GM23338 (cell line): Measurements from ENCODE around the gene OR10A2. TPM values are rescaled to one million over a fixed set of nuclear protein-coding genes. Genes with fewer than 3 reads are reported as not detected.

Source experiments
- ATAC-seq: fragments of 200-7000 bp; cut with Tn5 transposase; 3 replicates; pipeline ENCODE4 v1.9.1; 2020
- DNase-seq: peaks from one replicate; pipeline ENCODE4 v3.0.0-alpha.2; 2015; ENCODE audit warnings: low spot score
- H2AFZ ChIP-seq: fragments of 200-600 bp; sonication (generic); 2 replicates; pipeline ENCODE4 v1.8.0; 2016; ENCODE audit warnings: antibody characterized with exemption, mild to moderate bottlenecking, moderate library complexity
- H3F3A ChIP-seq: fragments of 200-600 bp; sonication (generic); replicated peaks from 2 replicates; pipeline ENCODE4 v1.8.0; 2017; ENCODE audit warnings: antibody characterized with exemption, mixed run types, low read depth
- H3K27ac ChIP-seq: fragments of 200-600 bp; sonication (generic); 2 replicates; pipeline ENCODE4 v1.6.1; 2016; ENCODE audit warnings: low read depth
- H3K27me3 ChIP-seq: fragments of 200-600 bp; sonication (generic); 2 replicates; pipeline ENCODE4 v1.8.0; 2016; ENCODE audit warnings: mild to moderate bottlenecking, mixed run types, moderate library complexity; ENCODE audit not compliant: insufficient read depth
- H3K36me3 ChIP-seq: fragments of 200-600 bp; sonication (generic); 2 replicates; pipeline ENCODE4 v1.8.0; 2016; ENCODE audit warnings: mild to moderate bottlenecking; ENCODE audit not compliant: insufficient read depth
- H3K4me1 ChIP-seq: fragments of 200-600 bp; sonication (generic); 2 replicates; pipeline ENCODE4 v1.8.0; 2016; ENCODE audit warnings: mild to moderate bottlenecking, moderate library complexity; ENCODE audit not compliant: insufficient read depth
- H3K4me2 ChIP-seq: fragments of 200-600 bp; sonication (generic); 2 replicates; pipeline ENCODE4 v1.7.1; 2017; ENCODE audit warnings: mixed run types
- H3K4me3 ChIP-seq: fragments of 200-600 bp; sonication (generic); 2 replicates; pipeline ENCODE4 v1.6.1; 2016; ENCODE audit warnings: mixed run types
- H3K79me2 ChIP-seq: fragments of 200-600 bp; sonication (generic); replicated peaks from 2 replicates; pipeline ENCODE4 v1.8.0; 2017; ENCODE audit warnings: mild to moderate bottlenecking; ENCODE audit not compliant: insufficient read depth
- H3K9me2 ChIP-seq: fragments of 200-600 bp; sonication (generic); 2 replicates; pipeline ENCODE4 v1.8.0; 2017; ENCODE audit not compliant: insufficient read depth
- H4K20me1 ChIP-seq: fragments of 200-600 bp; sonication (generic); replicated peaks from 2 replicates; pipeline ENCODE4 v1.8.0; 2017; ENCODE audit warnings: mild to moderate bottlenecking; ENCODE audit not compliant: insufficient read depth
- H3K27ac Mint-ChIP-seq: 2 replicates; pipeline ENCODE4 v1.8.0; 2020; ENCODE audit warnings: inconsistent platforms, mild to moderate bottlenecking, moderate library complexity, mixed read lengths
- H3K27me3 Mint-ChIP-seq: 3 replicates; pipeline ENCODE4 v1.8.0; 2022; ENCODE audit warnings: low read depth, mild to moderate bottlenecking, moderate library complexity, mixed read lengths, inconsistent platforms; ENCODE audit not compliant: insufficient read depth, poor library complexity
- H3K36me3 Mint-ChIP-seq: 3 replicates; pipeline ENCODE4 v1.8.0; 2021; ENCODE audit warnings: low read depth, mild to moderate bottlenecking, inconsistent platforms, moderate library complexity, mixed read lengths
- H3K4me1 Mint-ChIP-seq: 3 replicates; pipeline ENCODE4 v1.8.0; 2020; ENCODE audit warnings: mild to moderate bottlenecking, inconsistent platforms, mixed read lengths
- H3K4me3 Mint-ChIP-seq: 3 replicates; pipeline ENCODE4 v1.8.0; 2021; ENCODE audit warnings: moderate library complexity, mild to moderate bottlenecking, inconsistent platforms, mixed read lengths
- H3K9me3 Mint-ChIP-seq: 3 replicates; pipeline ENCODE4 v1.8.0; 2020; ENCODE audit warnings: moderate library complexity, mild to moderate bottlenecking, inconsistent platforms, mixed read lengths
- CREB1 ChIP-seq: fragments of 250-450 bp; sonication (Bioruptor Pico); IDR thresholded peaks from 2 replicates; pipeline ENCODE4 v1.5.0; 2020; ENCODE audit warnings: low read depth, mild to moderate bottlenecking, moderate library complexity
- EZH2 ChIP-seq: fragments of 200-600 bp; sonication (generic); IDR thresholded peaks from one replicate; pipeline ENCODE4 v1.8.0; 2017; ENCODE audit warnings: antibody characterized with exemption, mild to moderate bottlenecking, low read depth; ENCODE audit not compliant: unreplicated experiment
- EZH2phosphoT487 ChIP-seq: fragments of 200-600 bp; sonication (generic); IDR thresholded peaks from one replicate; pipeline ENCODE4 v1.8.1; 2018; ENCODE audit warnings: antibody characterized with exemption; ENCODE audit not compliant: unreplicated experiment
- NANOG ChIP-seq: IDR thresholded peaks from 2 replicates; pipeline ENCODE4 v1.6.1; 2016; ENCODE audit warnings: antibody characterized with exemption, borderline replicate concordance
- STAT1 ChIP-seq: IDR thresholded peaks from one replicate; pipeline ENCODE4 v1.6.1; 2016; ENCODE audit warnings: antibody characterized with exemption; ENCODE audit not compliant: unreplicated experiment
- ZNF114 ChIP-seq: fragments of 250-450 bp; sonication (Bioruptor Pico); IDR thresholded peaks from 2 replicates; pipeline ENCODE4 v1.5.0; 2020; ENCODE audit warnings: mild to moderate bottlenecking, moderate library complexity
- ZNF331 ChIP-seq: fragments of 250-450 bp; sonication (Bioruptor Pico); IDR thresholded peaks from 2 replicates; pipeline ENCODE4 v1.5.0; 2020; ENCODE audit warnings: low read depth, mild to moderate bottlenecking, moderate library complexity
- polyA plus RNA-seq: library from polyadenylated mRNA; unstranded; fragments of >200 nt; fragmentation: Nextera tagmentation; extraction: Ambion mirVana; gene quantifications from 2 replicates; pipeline ENCODE4 v1.2.1, GENCODE V29; 2016
- total RNA-seq: library from RNA; depleted of rRNA; stranded (reverse); fragments of >200 nt; shearing (Covaris generic); gene quantifications from 2 replicates; pipeline ENCODE4 v1.2.3, GENCODE V29; 2014
- TF ChIP-seq, protein P1 (sequence below): IDR thresholded peaks from one replicate; pipeline ENCODE4 v1.6.1; 2018; ENCODE audit warnings: antibody characterized with exemption; ENCODE audit not compliant: unreplicated experiment
- TF ChIP-seq, protein P2 (sequence below): fragments of 250-450 bp; sonication (Bioruptor Pico); IDR thresholded peaks from 2 replicates; pipeline ENCODE4 v1.5.0; 2020; ENCODE audit warnings: mild to moderate bottlenecking, moderate library complexity
- TF ChIP-seq, protein P3 (sequence below): IDR thresholded peaks from 2 replicates; pipeline ENCODE4 v1.6.1; 2016; ENCODE audit warnings: antibody characterized with exemption

OR10A2 gene
- total and polyA plus RNA-seq, 2 experiments from 2014 or later, result 0.27 TPM; not detected in 1

DNA sequence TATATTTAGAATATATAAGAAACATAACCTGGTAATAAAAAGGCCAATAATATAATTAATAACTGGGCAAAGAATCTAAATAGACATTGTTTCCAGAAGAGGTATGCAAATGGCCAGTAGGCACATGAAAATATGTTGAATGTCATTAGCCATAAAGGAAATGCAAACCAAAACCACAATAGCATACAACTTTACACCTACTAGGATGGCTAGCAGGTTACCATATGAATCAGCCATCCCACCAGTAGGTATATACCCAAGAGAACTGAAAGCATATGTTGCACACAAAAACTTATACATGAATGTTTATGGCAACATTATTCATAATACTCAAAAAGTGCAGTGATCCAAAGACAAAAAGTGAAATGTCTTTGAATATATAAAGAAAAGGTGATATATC lies 32.2 kb downstream of the OR10A2 start (continued):
- TF ChIP-seq, protein P1, sequence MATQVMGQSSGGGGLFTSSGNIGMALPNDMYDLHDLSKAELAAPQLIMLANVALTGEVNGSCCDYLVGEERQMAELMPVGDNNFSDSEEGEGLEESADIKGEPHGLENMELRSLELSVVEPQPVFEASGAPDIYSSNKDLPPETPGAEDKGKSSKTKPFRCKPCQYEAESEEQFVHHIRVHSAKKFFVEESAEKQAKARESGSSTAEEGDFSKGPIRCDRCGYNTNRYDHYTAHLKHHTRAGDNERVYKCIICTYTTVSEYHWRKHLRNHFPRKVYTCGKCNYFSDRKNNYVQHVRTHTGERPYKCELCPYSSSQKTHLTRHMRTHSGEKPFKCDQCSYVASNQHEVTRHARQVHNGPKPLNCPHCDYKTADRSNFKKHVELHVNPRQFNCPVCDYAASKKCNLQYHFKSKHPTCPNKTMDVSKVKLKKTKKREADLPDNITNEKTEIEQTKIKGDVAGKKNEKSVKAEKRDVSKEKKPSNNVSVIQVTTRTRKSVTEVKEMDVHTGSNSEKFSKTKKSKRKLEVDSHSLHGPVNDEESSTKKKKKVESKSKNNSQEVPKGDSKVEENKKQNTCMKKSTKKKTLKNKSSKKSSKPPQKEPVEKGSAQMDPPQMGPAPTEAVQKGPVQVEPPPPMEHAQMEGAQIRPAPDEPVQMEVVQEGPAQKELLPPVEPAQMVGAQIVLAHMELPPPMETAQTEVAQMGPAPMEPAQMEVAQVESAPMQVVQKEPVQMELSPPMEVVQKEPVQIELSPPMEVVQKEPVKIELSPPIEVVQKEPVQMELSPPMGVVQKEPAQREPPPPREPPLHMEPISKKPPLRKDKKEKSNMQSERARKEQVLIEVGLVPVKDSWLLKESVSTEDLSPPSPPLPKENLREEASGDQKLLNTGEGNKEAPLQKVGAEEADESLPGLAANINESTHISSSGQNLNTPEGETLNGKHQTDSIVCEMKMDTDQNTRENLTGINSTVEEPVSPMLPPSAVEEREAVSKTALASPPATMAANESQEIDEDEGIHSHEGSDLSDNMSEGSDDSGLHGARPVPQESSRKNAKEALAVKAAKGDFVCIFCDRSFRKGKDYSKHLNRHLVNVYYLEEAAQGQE, result no peak
- TF ChIP-seq CREB1 (CRISPR knock-in tag), result no peak
- TF ChIP-seq ZNF114 (CRISPR knock-in tag), result no peak
- TF ChIP-seq ZNF331, result no peak
- TF ChIP-seq NANOG, result no peak
- TF ChIP-seq EZH2, result no peak
- no peak for TF ChIP-seq EZH2phosphoT487
- no peak for TF ChIP-seq STAT1

DNA sequence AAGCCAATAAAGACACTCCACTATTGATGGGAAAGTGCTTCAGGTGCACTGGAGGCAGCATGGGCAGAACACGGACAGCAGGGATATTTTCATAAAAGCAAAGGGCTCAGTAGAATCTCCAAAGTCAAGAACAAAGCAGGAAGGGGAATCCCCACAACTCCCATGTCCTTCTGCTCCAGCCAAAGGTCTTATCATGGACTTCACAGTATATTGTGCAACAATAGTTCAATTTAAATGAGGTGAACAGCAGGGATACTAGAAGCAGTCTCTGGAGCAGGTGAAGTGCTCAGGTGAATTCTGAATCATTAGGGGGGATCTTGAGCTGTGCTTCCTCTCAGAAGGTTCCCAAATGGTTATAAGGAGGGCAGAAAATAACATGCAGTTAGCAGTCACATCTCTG lies 36.1 kb downstream of the OR10A2 start:
- Mint-ChIP-seq H3K4me1 (no peaks in the 10 kb centered on the region), H3K36me3 (no peaks in the 10 kb centered on the region; the same call in 2 of the 3 replicates), H3K9me3 (peaks cover 5% of the 10 kb centered on the region; the same call in 2 of the 3 replicates), H3K4me3 (no peak overlapping the region), H3K27ac (no peak overlapping the region), H3K27me3 (no peaks in the 10 kb centered on the region)
- H3K79me2 ChIP-seq, result no peaks in the 10 kb centered on the region
- no peaks in the 10 kb centered on the region for H4K20me1 ChIP-seq
- H3K4me1 ChIP-seq, result no peaks in the 10 kb centered on the region
- DNase-seq (no peak), ATAC-seq (no peak)
- no peak overlapping the region for H3K27ac ChIP-seq
- no peak overlapping the region for H2AFZ ChIP-seq
- no peaks in the 10 kb centered on the region for H3K9me2 ChIP-seq
- H3K4me3 ChIP-seq, result no peak overlapping the region
- H3F3A ChIP-seq, result no peaks in the 10 kb centered on the region
- H3K36me3 ChIP-seq, result no peaks in the 10 kb centered on the region
- no peak overlapping the region for H3K4me2 ChIP-seq
- no peaks in the 10 kb centered on the region for H3K27me3 ChIP-seq
- TF ChIP-seq ZNF331 (no peak), NANOG (no peak)
- TF ChIP-seq, protein P2, sequence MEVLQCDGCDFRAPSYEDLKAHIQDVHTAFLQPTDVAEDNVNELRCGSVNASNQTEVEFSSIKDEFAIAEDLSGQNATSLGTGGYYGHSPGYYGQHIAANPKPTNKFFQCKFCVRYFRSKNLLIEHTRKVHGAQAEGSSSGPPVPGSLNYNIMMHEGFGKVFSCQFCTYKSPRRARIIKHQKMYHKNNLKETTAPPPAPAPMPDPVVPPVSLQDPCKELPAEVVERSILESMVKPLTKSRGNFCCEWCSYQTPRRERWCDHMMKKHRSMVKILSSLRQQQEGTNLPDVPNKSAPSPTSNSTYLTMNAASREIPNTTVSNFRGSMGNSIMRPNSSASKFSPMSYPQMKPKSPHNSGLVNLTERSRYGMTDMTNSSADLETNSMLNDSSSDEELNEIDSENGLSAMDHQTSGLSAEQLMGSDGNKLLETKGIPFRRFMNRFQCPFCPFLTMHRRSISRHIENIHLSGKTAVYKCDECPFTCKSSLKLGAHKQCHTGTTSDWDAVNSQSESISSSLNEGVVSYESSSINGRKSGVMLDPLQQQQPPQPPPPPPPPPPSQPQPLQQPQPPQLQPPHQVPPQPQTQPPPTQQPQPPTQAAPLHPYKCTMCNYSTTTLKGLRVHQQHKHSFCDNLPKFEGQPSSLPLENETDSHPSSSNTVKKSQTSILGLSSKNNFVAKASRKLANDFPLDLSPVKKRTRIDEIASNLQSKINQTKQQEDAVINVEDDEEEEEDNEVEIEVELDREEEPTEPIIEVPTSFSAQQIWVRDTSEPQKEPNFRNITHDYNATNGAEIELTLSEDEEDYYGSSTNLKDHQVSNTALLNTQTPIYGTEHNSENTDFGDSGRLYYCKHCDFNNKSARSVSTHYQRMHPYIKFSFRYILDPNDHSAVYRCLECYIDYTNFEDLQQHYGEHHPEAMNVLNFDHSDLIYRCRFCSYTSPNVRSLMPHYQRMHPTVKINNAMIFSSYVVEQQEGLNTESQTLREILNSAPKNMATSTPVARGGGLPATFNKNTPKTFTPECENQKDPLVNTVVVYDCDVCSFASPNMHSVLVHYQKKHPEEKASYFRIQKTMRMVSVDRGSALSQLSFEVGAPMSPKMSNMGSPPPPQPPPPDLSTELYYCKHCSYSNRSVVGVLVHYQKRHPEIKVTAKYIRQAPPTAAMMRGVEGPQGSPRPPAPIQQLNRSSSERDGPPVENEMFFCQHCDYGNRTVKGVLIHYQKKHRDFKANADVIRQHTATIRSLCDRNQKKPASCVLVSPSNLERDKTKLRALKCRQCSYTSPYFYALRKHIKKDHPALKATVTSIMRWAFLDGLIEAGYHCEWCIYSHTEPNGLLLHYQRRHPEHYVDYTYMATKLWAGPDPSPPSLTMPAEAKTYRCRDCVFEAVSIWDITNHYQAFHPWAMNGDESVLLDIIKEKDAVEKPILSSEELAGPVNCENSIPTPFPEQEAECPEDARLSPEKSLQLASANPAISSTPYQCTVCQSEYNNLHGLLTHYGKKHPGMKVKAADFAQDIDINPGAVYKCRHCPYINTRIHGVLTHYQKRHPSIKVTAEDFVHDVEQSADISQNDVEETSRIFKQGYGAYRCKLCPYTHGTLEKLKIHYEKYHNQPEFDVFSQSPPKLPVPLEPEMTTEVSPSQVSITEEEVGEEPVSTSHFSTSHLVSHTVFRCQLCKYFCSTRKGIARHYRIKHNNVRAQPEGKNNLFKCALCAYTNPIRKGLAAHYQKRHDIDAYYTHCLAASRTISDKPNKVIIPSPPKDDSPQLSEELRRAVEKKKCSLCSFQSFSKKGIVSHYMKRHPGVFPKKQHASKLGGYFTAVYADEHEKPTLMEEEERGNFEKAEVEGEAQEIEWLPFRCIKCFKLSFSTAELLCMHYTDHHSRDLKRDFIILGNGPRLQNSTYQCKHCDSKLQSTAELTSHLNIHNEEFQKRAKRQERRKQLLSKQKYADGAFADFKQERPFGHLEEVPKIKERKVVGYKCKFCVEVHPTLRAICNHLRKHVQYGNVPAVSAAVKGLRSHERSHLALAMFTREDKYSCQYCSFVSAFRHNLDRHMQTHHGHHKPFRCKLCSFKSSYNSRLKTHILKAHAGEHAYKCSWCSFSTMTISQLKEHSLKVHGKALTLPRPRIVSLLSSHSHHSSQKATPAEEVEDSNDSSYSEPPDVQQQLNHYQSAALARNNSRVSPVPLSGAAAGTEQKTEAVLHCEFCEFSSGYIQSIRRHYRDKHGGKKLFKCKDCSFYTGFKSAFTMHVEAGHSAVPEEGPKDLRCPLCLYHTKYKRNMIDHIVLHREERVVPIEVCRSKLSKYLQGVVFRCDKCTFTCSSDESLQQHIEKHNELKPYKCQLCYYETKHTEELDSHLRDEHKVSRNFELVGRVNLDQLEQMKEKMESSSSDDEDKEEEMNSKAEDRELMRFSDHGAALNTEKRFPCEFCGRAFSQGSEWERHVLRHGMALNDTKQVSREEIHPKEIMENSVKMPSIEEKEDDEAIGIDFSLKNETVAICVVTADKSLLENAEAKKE (CRISPR knock-in tag), result no peak
- TF ChIP-seq, protein P3, sequence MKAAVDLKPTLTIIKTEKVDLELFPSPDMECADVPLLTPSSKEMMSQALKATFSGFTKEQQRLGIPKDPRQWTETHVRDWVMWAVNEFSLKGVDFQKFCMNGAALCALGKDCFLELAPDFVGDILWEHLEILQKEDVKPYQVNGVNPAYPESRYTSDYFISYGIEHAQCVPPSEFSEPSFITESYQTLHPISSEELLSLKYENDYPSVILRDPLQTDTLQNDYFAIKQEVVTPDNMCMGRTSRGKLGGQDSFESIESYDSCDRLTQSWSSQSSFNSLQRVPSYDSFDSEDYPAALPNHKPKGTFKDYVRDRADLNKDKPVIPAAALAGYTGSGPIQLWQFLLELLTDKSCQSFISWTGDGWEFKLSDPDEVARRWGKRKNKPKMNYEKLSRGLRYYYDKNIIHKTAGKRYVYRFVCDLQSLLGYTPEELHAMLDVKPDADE, result no peak
- TF ChIP-seq, protein P1, result no peak
